ENCODE results near the gene EHMT1.

DNA sequence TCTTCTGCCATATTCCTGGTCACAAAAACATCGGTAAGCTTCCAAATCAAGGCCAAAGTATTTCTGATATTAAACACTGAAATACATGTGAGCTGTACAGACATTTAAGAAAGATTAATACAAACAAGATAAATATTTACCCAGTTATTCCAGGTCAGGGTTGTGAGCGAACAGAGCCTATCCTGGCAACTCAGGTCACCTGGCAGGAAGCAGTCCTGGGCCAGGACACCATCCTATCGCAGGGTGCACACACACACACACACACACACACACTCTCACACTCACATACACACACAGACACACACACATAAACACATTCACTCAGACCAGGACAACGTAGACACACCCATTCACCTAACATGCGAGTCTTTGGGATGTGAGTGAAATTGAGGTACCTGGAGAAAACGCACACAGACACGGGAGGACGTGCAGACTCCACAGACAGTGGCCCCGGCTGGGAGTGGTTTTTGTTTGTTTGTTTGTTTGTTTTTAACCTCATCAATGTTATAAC is 176.4 kb downstream of the EHMT1 start:
- no peak for TF ChIP-seq POLR2A (IDR thresholded peaks at IDR 0.05; ENCODE audit: low read depth, low read length)
- TF ChIP-seq TAF1 (IDR thresholded peaks at IDR 0.05; ENCODE audit: borderline replicate concordance, low read depth, low read length), result no peak
- no peak for TF ChIP-seq POLR2AphosphoS5 (IDR thresholded peaks at IDR 0.05; ENCODE audit: low read depth, low read length)
